Osteoblast (primary cell): Measurements from ENCODE around the gene NPEPPS. TPM values are rescaled to one million over a fixed set of nuclear protein-coding genes. Genes with fewer than 3 reads are reported as not detected.
"Not testable (repeated sequence)": the region's sequence is repeated elsewhere in the genome, so short reads cannot be mapped to it uniquely, and the experiment has no call there.

Experiments used
- DNase-seq: peaks from one replicate; pipeline ENCODE4 v3.0.0; 2011; ENCODE audit warnings: low spot score, mixed read lengths; ENCODE audit not compliant: insufficient read length; ENCODE audit errors: missing footprints
- H2AFZ ChIP-seq: 2 replicates; pipeline ENCODE4 v1.6.0; 2011; ENCODE audit warnings: mild to moderate bottlenecking, low read length
- H3K27ac ChIP-seq: 2 replicates; pipeline ENCODE4 v1.5.1; 2011; ENCODE audit warnings: mild to moderate bottlenecking, low read depth, low read length, moderate library complexity
- H3K27me3 ChIP-seq: 2 replicates; pipeline ENCODE4 v1.6.0; 2012; ENCODE audit warnings: mild to moderate bottlenecking, control low read depth, inconsistent platforms, low read length, moderate library complexity; ENCODE audit not compliant: insufficient read depth
- H3K36me3 ChIP-seq: 2 replicates; pipeline ENCODE4 v1.5.1; 2011; ENCODE audit warnings: mild to moderate bottlenecking, low read length, control low read depth, moderate library complexity; ENCODE audit not compliant: insufficient read depth
- H3K4me1 ChIP-seq: 2 replicates; pipeline ENCODE4 v1.5.1; 2011; ENCODE audit warnings: mild to moderate bottlenecking, low read length, control low read depth, moderate library complexity; ENCODE audit not compliant: insufficient read depth
- H3K4me2 ChIP-seq: 2 replicates; pipeline ENCODE4 v1.6.0; 2011; ENCODE audit warnings: mild to moderate bottlenecking, low read length; ENCODE audit not compliant: insufficient read depth
- H3K4me3 ChIP-seq: fragments of 200-600 bp; sonication (generic); 3 replicates; pipeline ENCODE4 v1.5.1; 2012; ENCODE audit warnings: mild to moderate bottlenecking, low read length, inconsistent platforms; ENCODE audit not compliant: insufficient read depth
- H3K79me2 ChIP-seq: 2 replicates; pipeline ENCODE4 v1.6.0; 2012; ENCODE audit warnings: mild to moderate bottlenecking, low read length, control low read depth, inconsistent platforms; ENCODE audit not compliant: insufficient read depth
- H3K9me3 ChIP-seq: 2 replicates; pipeline ENCODE4 v1.5.1; 2011; ENCODE audit warnings: low read depth, low read length, control low read depth
- H4K20me1 ChIP-seq: 2 replicates; pipeline ENCODE4 v1.6.0; 2012; ENCODE audit warnings: mild to moderate bottlenecking, low read length, control low read depth; ENCODE audit not compliant: insufficient read depth
- total RNA-seq: library from RNA; depleted of rRNA; stranded (reverse); fragments of >200 nt; gene quantifications from 2 replicates; pipeline ENCODE4 v1.2.3, GENCODE V29; 2012
- TF ChIP-seq, protein P1 (sequence below): IDR thresholded peaks from 2 replicates; pipeline ENCODE4 v1.5.1; 2011; ENCODE audit warnings: mild to moderate bottlenecking, low read depth, low read length, moderate library complexity; ENCODE audit errors: extremely low read depth

NPEPPS gene
- 104 and 105 TPM in 2 replicates for total RNA-seq

DNA sequence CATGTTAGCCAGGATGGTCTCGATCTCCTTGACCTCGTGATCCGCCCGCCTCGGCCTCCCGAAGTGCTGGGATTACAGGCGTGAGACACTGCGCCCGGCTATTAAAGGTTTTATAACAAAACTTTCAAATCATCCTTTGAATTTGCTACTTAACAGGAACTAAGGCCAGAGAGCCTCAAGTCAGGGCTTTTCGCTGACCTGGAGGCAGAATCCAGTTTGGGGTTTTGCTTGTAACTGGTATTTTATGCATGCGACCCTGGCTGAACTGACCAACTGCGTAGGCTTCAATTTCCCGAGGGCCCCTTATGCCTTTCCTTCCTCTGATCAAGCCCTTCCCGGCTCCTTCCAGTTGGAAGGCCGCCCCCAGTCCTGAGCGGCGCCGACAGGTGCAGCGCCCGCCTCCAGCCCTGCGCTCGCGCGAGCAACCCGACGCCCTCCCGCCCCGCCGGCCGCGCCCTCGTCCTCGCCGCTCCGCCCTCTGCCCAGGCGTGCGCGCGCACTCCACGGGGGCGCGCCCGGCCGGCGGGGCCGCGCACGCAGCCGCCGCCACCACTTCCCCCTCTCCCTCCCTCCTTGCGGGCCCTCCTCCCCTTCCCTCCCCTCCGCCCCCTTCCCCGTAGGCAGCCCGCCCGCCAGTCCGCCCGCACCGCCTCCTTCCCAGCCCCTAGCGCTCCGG lies at the start of gene NPEPPS:
NPEPPS (plus strand) TSS at position 552 of the 676 bp plus-strand sequence. CDS start 193 bp downstream, outside the sequence.
- Histone ChIP-seq H3K79me2 (peaks cover 24% of the 10 kb centered on the region), H3K27ac (peak within 1 kb of the TSS; percentile 68), H3K4me3 (peak within 1 kb of the TSS; percentile 78), H2AFZ (peak within 1 kb of the TSS; percentile 76), H3K4me2 (peak within 1 kb of the TSS; percentile 79)
- H3K9me3 ChIP-seq, H3K36me3 ChIP-seq, H3K4me1 ChIP-seq, H3K27me3 ChIP-seq, H4K20me1 ChIP-seq: not testable (repeated sequence)
- peak; percentile 96 for DNase-seq

DNA sequence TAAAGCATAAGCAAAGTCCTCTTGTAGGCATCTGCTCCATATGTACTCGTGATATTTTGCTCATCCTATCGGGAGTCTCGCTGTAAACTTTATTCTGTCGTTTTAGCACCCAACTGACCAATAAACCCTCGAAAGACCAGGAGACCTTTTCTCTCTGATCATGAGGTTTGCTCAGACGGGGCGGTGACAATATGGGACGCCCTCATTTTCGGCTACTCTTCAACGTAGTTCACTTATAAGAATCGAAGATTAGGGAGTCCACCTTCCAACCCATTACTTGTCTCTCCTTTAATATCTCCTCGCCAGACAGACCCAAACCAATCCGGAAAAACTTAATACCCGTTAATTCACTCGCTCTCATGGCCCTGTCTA lies 39.1 kb upstream of the NPEPPS start:
- peak overlapping the region; percentile 74 for H3K27ac ChIP-seq
- not testable (repeated sequence) for H3K9me3 ChIP-seq, H3K79me2 ChIP-seq, DNase-seq, H4K20me1 ChIP-seq, H3K36me3 ChIP-seq, H3K27me3 ChIP-seq, H3K4me1 ChIP-seq
- peak overlapping the region; percentile 81 for H2AFZ ChIP-seq
- peak overlapping the region; percentile 73 for H3K4me3 ChIP-seq
- H3K4me2 ChIP-seq: peak overlapping the region; percentile 83

- H3K4me2 ChIP-seq, H3K27me3 ChIP-seq: not testable (repeated sequence)
Observed at GRCh38 chr17:47499074-47499473, 31.8 kb upstream of the NPEPPS start.

GRCh38 chr17:47499494-47499893 lies 31.4 kb upstream of the NPEPPS start:
- not testable (repeated sequence) for H3K9me3 ChIP-seq, H2AFZ ChIP-seq

More at GRCh38 chr17:47499074-47499473, 31.8 kb upstream of the NPEPPS start:
- peaks cover 18% of the 10 kb centered on the region for H3K4me1 ChIP-seq
- H3K9me3 ChIP-seq, DNase-seq, H4K20me1 ChIP-seq, H2AFZ ChIP-seq, H3K36me3 ChIP-seq, H3K79me2 ChIP-seq, H3K4me3 ChIP-seq, H3K27ac ChIP-seq: not testable (repeated sequence)

GRCh38 chr17:47500620-47501019 lies 30.3 kb upstream of the NPEPPS start:
- not testable (repeated sequence) for H3K27ac ChIP-seq, H3K27me3 ChIP-seq, H2AFZ ChIP-seq, H3K36me3 ChIP-seq, H3K4me2 ChIP-seq, H4K20me1 ChIP-seq, H3K79me2 ChIP-seq, H3K4me3 ChIP-seq, H3K9me3 ChIP-seq
- peaks cover 18% of the 10 kb centered on the region for H3K4me1 ChIP-seq
- DNase-seq: peak; percentile 63
- TF ChIP-seq, protein P1, sequence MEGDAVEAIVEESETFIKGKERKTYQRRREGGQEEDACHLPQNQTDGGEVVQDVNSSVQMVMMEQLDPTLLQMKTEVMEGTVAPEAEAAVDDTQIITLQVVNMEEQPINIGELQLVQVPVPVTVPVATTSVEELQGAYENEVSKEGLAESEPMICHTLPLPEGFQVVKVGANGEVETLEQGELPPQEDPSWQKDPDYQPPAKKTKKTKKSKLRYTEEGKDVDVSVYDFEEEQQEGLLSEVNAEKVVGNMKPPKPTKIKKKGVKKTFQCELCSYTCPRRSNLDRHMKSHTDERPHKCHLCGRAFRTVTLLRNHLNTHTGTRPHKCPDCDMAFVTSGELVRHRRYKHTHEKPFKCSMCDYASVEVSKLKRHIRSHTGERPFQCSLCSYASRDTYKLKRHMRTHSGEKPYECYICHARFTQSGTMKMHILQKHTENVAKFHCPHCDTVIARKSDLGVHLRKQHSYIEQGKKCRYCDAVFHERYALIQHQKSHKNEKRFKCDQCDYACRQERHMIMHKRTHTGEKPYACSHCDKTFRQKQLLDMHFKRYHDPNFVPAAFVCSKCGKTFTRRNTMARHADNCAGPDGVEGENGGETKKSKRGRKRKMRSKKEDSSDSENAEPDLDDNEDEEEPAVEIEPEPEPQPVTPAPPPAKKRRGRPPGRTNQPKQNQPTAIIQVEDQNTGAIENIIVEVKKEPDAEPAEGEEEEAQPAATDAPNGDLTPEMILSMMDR: peak; percentile 50

More at GRCh38 chr17:47499494-47499893, 31.4 kb upstream of the NPEPPS start:
- not testable (repeated sequence) for H4K20me1 ChIP-seq, H3K4me2 ChIP-seq, H3K79me2 ChIP-seq, H3K27me3 ChIP-seq, H3K27ac ChIP-seq, H3K4me3 ChIP-seq, DNase-seq, H3K36me3 ChIP-seq
- peaks cover 18% of the 10 kb centered on the region for H3K4me1 ChIP-seq

GRCh38 chr17:47502122-47502731 lies 28.7 kb upstream of the NPEPPS start:
- Histone ChIP-seq H3K4me1 (peaks cover 18% of the 10 kb centered on the region), H3K4me2 (peak overlapping the region; percentile 64), H3K27ac (peak overlapping the region; percentile 85)
- not testable (repeated sequence) for H3K79me2 ChIP-seq, H3K36me3 ChIP-seq, H3K27me3 ChIP-seq, H4K20me1 ChIP-seq, DNase-seq, H3K4me3 ChIP-seq, H3K9me3 ChIP-seq, H2AFZ ChIP-seq

DNA sequence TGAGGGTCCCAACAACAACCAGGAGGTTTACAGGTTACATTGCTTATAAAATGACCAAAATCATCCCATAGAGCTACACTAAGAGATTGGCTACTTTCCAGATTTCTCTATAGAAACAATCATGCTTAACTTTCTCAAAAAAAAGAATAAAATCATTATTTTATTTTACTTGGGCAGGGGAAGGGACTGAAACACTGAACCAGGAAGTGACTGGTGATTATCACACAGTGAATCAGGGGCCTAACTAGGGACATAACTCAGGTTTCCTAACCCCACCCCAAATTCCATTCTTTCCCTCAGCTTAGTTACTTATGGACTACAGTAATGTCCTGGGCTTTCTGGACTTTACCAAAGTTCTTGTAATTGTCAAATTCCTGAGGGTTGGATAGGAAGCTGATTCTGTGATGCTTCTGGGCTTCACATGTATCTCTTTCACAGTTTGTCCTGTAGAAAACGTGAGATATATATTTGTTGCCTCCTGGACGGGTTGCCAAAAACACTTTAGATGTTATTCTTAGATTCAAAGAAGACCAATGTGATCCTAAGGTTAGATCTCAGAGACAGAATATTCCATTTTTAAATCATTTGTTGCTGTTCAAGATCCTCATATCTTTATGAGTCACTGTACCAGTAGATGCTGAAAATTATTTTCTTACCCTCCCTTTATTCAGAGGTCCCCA lies 28.0 kb upstream of the NPEPPS start:
- not testable (repeated sequence) for DNase-seq, H3K27me3 ChIP-seq, H3K36me3 ChIP-seq, H3K9me3 ChIP-seq, H3K4me3 ChIP-seq, H4K20me1 ChIP-seq, H3K79me2 ChIP-seq, H2AFZ ChIP-seq
- Histone ChIP-seq H3K4me1 (peaks cover 18% of the 10 kb centered on the region), H3K27ac (peak overlapping the region; percentile 85), H3K4me2 (peak overlapping the region; percentile 64)

DNA sequence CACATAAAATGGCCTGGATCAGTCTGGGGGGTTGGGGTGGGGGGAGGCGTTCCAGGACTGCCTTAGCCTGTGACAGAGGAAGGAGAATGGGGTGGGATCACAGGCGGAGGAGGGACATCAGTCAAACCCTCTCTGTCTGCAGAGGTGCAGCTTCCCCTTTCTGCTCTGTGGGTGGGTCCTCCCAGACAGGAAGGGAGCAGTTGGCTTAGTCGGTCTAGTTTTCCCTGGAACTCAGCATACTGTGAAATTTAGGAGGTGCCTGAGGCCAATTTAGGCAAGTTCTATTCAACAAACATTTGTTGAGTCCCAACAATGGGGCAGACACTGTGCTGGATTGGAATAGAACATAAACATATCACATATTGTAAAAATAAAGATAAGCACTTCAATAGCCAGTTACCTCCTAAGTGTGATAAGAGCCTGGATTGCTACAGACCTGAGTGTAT lies 19.2 kb upstream of the NPEPPS start:
- H3K27me3 ChIP-seq, H2AFZ ChIP-seq, H3K36me3 ChIP-seq, DNase-seq, H3K9me3 ChIP-seq, H3K27ac ChIP-seq, H3K4me2 ChIP-seq, H3K4me3 ChIP-seq, H4K20me1 ChIP-seq, H3K4me1 ChIP-seq, H3K79me2 ChIP-seq: not testable (repeated sequence)
